HUES64 (cell line): ENCODE data around the gene SURF1.

Experiments used
- H3K27ac ChIP-seq: 2 replicates; pipeline ENCODE4 v1.7.0; 2013; ENCODE audit warnings: low read depth, low read length, inconsistent platforms
- H3K27me3 ChIP-seq: 2 replicates; pipeline ENCODE4 v1.6.1; 2013; ENCODE audit warnings: mild to moderate bottlenecking, low read length; ENCODE audit not compliant: insufficient read depth
- H3K36me3 ChIP-seq: 2 replicates; pipeline ENCODE4 v1.6.1; 2013; ENCODE audit warnings: mild to moderate bottlenecking, low read length; ENCODE audit not compliant: insufficient read depth
- H3K4me1 ChIP-seq: 2 replicates; pipeline ENCODE4 v1.6.1; 2013; ENCODE audit warnings: mild to moderate bottlenecking, low read length, moderate library complexity; ENCODE audit not compliant: insufficient read depth
- H3K4me3 ChIP-seq: 2 replicates; pipeline ENCODE4 v1.5.1; 2013; ENCODE audit warnings: mild to moderate bottlenecking, low read length, moderate library complexity
- H3K9ac ChIP-seq: 2 replicates; pipeline ENCODE4 v1.6.1; 2013; ENCODE audit warnings: mild to moderate bottlenecking, low read depth, low read length
- H3K9me3 ChIP-seq: 2 replicates; pipeline ENCODE4 v1.6.1; 2013; ENCODE audit warnings: low read depth, low read length; ENCODE audit not compliant: insufficient read depth
- WGBS: fragments of 150-250, 120-280 bp; methylation state at CpG from one replicate; pipeline ENCODE4 v1.1.7; 2013; ENCODE audit warnings: missing lambda C conversion rate; 5-methylcytosine and 5-hydroxymethylcytosine counted together

SURF1 gene

GRCh38 chr9:133307301-133307700 lies 49.0 kb downstream of the SURF1 start:
- Histone ChIP-seq H3K4me3 (no peak overlapping the region), H3K9ac (no peak overlapping the region), H3K27me3 (0 out of 2 replicates have a peak, but pooled peaks cover 2% of the 10 kb centered on the region), H3K4me1 (no peaks in the 10 kb centered on the region), H3K36me3 (no peaks in the 10 kb centered on the region), H3K27ac (no peak overlapping the region), H3K9me3 (peaks cover 4% of the 10 kb centered on the region; the same call in 1 of the 2 replicates)
- 89% methylated on average over 16 of the region's 16 CpGs for WGBS

GRCh38 chr9:133306242-133307204 lies 49.8 kb downstream of the SURF1 start:
- Histone ChIP-seq H3K4me1 (no peaks in the 10 kb centered on the region), H3K36me3 (no peaks in the 10 kb centered on the region), H3K4me3 (no peak overlapping the region), H3K27ac (no peak overlapping the region), H3K27me3 (0 out of 2 replicates have a peak, but pooled peaks cover 2% of the 10 kb centered on the region), H3K9me3 (peaks cover 4% of the 10 kb centered on the region; the same call in 1 of the 2 replicates), H3K9ac (no peak overlapping the region)
- WGBS, result 89% methylated on average over 31 of the region's 31 CpGs

DNA sequence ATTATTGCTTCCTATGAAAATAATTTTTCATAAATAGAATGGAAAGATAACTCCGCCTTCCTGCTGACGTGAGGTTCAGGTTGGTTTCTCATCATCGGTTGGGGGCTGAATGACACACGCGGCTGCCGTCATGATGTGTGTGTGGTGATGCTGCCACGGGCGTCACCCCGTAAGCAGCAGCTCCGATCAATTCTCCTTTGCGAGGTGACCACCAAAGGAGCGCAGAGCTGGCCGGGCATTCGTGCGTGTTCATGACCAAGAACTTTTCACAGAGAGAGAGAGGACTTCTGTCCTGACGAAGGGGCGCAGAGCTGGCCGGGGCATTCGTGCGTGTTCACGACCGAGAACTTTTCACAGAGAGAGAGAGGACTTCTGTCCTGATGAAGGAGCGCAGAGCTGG lies 50.6 kb downstream of the SURF1 start:
- Histone ChIP-seq H3K9me3 (peaks cover 4% of the 10 kb centered on the region; the same call in 1 of the 2 replicates), H3K4me3 (no peak overlapping the region), H3K27me3 (0 out of 2 replicates have a peak, but pooled peaks cover 2% of the 10 kb centered on the region), H3K9ac (no peak overlapping the region), H3K4me1 (no peaks in the 10 kb centered on the region), H3K36me3 (no peaks in the 10 kb centered on the region), H3K27ac (no peak overlapping the region)
- WGBS, result 81% methylated on average over 23 of the region's 23 CpGs

- H3K27me3 ChIP-seq, result 0 out of 2 replicates have a peak, but pooled peaks cover 2% of the 10 kb centered on the region
- H3K9ac ChIP-seq, result no peak overlapping the region
- H3K4me3 ChIP-seq, result no peak overlapping the region
- H3K4me1 ChIP-seq, result no peaks in the 10 kb centered on the region
- WGBS, result 92% methylated on average over 38 of the region's 38 CpGs
- no peaks in the 10 kb centered on the region for H3K36me3 ChIP-seq
- H3K9me3 ChIP-seq, result peaks cover 4% of the 10 kb centered on the region; the same call in 1 of the 2 replicates
- no peak overlapping the region for H3K27ac ChIP-seq
Measured at GRCh38 chr9:133304477-133305377, 51.6 kb downstream of the SURF1 start.

GRCh38 chr9:133304158-133304470 lies 52.2 kb downstream of the SURF1 start:
- no peaks in the 10 kb centered on the region for H3K36me3 ChIP-seq
- 88% methylated on average over 13 of the region's 13 CpGs for WGBS

GRCh38 chr9:133303266-133304157 lies 52.8 kb downstream of the SURF1 start:
- H3K9me3 ChIP-seq, result no peaks in the 10 kb centered on the region
- H3K27me3 ChIP-seq, result 0 out of 2 replicates have a peak, but pooled peaks cover 2% of the 10 kb centered on the region
- H3K27ac ChIP-seq, result no peak overlapping the region
- H3K4me3 ChIP-seq, result no peak overlapping the region
- no peaks in the 10 kb centered on the region for H3K4me1 ChIP-seq
- no peaks in the 10 kb centered on the region for H3K36me3 ChIP-seq
- H3K9ac ChIP-seq, result no peak overlapping the region
- WGBS, result 85% methylated on average over 26 of the region's 26 CpGs

More at GRCh38 chr9:133304158-133304470, 52.2 kb downstream of the SURF1 start:
- Histone ChIP-seq H3K9me3 (0 out of 2 replicates have a peak, but pooled peaks cover under 1% of the 10 kb centered on the region), H3K4me1 (no peaks in the 10 kb centered on the region), H3K27me3 (0 out of 2 replicates have a peak, but pooled peaks cover 2% of the 10 kb centered on the region), H3K27ac (no peak overlapping the region), H3K9ac (no peak overlapping the region), H3K4me3 (no peak overlapping the region)
